ENCODE data around the gene FFAR4.

FFAR4 gene

DNA sequence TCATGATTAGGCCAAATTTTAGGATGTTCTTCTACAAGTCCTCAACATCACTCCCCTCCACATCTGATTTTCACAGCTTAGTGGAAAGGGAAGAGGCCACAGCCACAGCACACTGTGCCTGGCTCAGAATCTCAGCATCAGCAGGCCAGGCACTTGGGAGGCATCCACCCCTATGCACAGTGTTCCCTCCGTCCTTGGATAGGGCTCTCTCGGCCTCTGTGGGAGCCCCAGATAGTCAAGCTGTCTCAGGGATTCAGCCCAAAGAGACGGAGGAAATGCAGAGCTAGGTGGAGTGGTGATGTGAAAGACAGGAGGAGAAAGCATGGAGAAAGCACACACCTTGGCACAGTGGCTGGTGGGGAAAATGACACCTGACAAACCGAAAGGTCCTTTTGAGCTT, 33.3 kb downstream of the FFAR4 start:
- Histone ChIP-seq H3K36me3 (ENCODE audit: control insufficient read depth, insufficient read depth, low read length) (no peaks in the 10 kb centered on the region), H3K27ac (ENCODE audit: low read length) (no peak overlapping the region), H3K4me1 (ENCODE audit: control insufficient read depth, insufficient read depth, low read length) (no peaks in the 10 kb centered on the region), H3K27me3 (ENCODE audit: control insufficient read depth, insufficient read depth, low read length) (peaks cover 30% of the 10 kb centered on the region), H3K4me3 (ENCODE audit: low read length) (no peak overlapping the region), H3K9me3 (ENCODE audit: control insufficient read depth, insufficient read depth, low read length) (no peaks in the 10 kb centered on the region)
- no CpG with 5 or more reads among the region's 4 CpGs for WGBS (ENCODE audit: insufficient coverage, insufficient read length)
- DNase-seq (ENCODE audit: low read depth, low spot score): no peak

DNA sequence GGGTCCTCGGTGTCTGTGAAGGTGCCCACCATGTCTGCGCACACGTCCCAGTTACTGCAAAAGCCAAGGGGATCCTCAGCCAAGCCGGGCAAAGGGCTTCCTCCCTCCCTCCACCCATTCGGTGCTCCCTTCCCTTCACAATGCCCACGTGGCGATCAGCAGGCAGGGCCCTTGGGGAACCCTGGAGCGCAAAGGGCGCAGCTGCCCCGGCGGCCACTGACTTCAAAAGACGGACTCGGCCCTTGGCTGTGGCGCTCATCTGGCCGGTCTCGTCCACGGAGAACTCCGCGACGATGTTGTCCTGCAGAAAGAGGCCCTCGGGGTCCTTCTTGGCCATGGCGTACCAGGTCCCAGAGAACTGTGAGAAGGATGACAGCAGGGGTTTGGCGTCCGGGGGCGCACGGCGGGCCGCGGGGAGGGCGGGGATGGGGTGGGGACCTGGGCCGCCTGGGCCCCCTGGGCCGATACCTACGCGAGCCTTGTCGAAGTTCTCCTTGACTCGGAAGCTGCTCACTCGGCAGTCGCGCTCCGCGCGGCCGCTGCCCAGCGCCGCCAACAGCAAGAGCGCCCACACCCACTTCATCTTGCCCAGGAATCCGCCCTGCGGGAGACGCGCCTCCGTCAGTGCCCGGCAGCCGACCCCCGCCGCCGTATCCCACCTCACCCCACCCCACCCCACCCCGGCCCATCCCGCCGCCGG, 34.1 kb downstream of the FFAR4 start:
- Histone ChIP-seq H3K4me3 (ENCODE audit: low read length) (peak overlapping the region; percentile 49; the same call in 1 of the 2 replicates), H3K36me3 (ENCODE audit: control insufficient read depth, insufficient read depth, low read length) (no peaks in the 10 kb centered on the region), H3K9me3 (ENCODE audit: control insufficient read depth, insufficient read depth, low read length) (no peaks in the 10 kb centered on the region), H3K27me3 (ENCODE audit: control insufficient read depth, insufficient read depth, low read length) (peaks cover 30% of the 10 kb centered on the region), H3K27ac (ENCODE audit: low read length) (no peak overlapping the region), H3K4me1 (ENCODE audit: control insufficient read depth, insufficient read depth, low read length) (no peaks in the 10 kb centered on the region)
- WGBS (ENCODE audit: insufficient coverage, insufficient read length): no CpG with 5 or more reads among the region's 60 CpGs
- no peak for DNase-seq (ENCODE audit: low read depth, low spot score)

DNA sequence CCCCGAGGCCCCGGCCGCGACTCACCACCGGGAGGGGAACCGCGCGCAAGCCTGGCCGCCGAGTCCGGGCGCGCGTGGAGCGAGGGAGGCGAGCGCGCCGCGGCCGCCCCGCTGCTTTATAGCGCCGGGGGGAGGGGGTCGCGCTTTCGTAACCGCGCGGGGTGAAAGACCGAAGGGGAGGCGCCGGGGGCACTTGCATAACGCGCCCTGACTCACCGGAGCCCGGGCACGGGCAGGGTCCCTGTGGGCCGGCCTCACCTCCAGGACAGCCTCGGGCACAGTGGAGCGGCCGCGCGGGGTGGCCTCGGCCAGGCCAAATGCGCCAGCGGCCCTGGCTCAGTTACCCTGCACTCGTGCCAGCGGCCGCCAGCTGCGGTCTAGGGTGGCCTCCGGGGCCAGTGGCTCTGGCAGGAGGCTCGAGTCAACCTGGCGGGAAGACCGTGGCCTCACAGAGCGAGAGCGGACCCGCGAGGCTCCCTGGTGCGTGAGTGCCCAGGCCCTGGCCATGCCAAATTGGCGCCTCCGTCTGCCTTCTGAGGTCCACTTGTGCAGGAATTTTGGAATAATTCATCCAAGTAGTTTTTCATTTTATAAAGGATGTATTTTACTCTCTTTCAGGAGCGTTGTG, 34.8 kb downstream of the FFAR4 start, which contains the start of gene RBP4:
Gene RBP4, minus strand, starts transcription at position 90 of the 628 bp plus-strand sequence. CDS start 207 bp downstream, outside the sequence.
- Histone ChIP-seq H3K9me3 (ENCODE audit: control insufficient read depth, insufficient read depth, low read length) (no peaks in the 10 kb centered on the region), H3K36me3 (ENCODE audit: control insufficient read depth, insufficient read depth, low read length) (no peaks in the 10 kb centered on the region), H3K4me3 (ENCODE audit: low read length) (peak within 1 kb of the TSS; percentile 49; the same call in 1 of the 2 replicates), H3K27ac (ENCODE audit: low read length) (no peak within 1 kb of the TSS), H3K27me3 (ENCODE audit: control insufficient read depth, insufficient read depth, low read length) (peaks cover 30% of the 10 kb centered on the region), H3K4me1 (ENCODE audit: control insufficient read depth, insufficient read depth, low read length) (no peaks in the 10 kb centered on the region)
- whole genome bisulfite sequencing (ENCODE audit: insufficient coverage, insufficient read length): no CpG with 5 or more reads among the region's 63 CpGs
- DNase-seq (ENCODE audit: low read depth, low spot score): no peak

DNA sequence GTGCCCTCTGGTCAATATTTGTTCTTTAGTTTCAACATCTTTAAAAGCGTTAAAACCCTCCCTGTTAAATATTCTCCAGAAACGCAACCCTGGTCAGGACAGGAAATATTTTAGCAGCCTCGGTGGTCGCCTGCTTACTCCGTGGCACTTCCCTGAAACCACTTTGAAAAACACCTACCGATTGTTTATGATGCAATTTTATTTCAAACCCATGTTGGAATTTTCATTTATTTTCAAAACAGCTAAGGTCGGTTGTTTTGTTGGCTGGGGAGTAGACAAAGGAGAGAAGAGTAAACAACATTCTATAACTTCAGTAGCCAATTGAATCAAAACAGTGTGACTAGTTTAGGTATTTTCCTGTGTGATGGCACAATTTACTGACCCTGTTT, 35.3 kb downstream of the FFAR4 start:
- no CpG with 5 or more reads among the region's 7 CpGs for WGBS (ENCODE audit: insufficient coverage, insufficient read length)
- DNase-seq (ENCODE audit: low read depth, low spot score): no peak
- peaks cover 30% of the 10 kb centered on the region for H3K27me3 ChIP-seq (ENCODE audit: control insufficient read depth, insufficient read depth, low read length)
- H3K36me3 ChIP-seq (ENCODE audit: control insufficient read depth, insufficient read depth, low read length): no peaks in the 10 kb centered on the region
- H3K4me1 ChIP-seq (ENCODE audit: control insufficient read depth, insufficient read depth, low read length): no peaks in the 10 kb centered on the region
- no peak overlapping the region for H3K4me3 ChIP-seq (ENCODE audit: low read length)
- H3K27ac ChIP-seq (ENCODE audit: low read length): no peak overlapping the region
- H3K9me3 ChIP-seq (ENCODE audit: control insufficient read depth, insufficient read depth, low read length): no peaks in the 10 kb centered on the region

DNA sequence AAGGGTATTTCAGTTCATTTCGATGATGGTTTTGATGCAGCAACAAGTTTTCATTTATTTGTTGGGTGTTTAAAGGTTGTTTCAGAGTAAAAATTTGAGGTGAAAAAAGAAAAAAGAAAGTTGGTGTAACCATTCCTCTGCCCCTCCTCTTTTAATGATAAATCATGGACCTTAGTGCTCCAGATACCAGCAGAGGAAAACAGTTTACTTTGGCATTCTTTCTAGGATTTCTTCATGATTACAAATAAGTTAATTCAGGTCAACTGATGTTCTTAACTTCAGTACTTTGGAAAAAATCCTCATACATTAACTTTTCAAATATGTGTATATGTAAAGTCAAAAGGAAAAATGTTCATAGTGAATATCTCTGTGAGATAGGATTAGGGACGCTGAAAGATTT, 36.6 kb downstream of the FFAR4 start:
- Histone ChIP-seq H3K27me3 (ENCODE audit: control insufficient read depth, insufficient read depth, low read length) (peaks cover 30% of the 10 kb centered on the region), H3K9me3 (ENCODE audit: control insufficient read depth, insufficient read depth, low read length) (no peaks in the 10 kb centered on the region), H3K4me1 (ENCODE audit: control insufficient read depth, insufficient read depth, low read length) (no peaks in the 10 kb centered on the region), H3K4me3 (ENCODE audit: low read length) (no peak overlapping the region), H3K36me3 (ENCODE audit: control insufficient read depth, insufficient read depth, low read length) (no peaks in the 10 kb centered on the region), H3K27ac (ENCODE audit: low read length) (no peak overlapping the region)
- WGBS (ENCODE audit: insufficient coverage, insufficient read length): 100% methylated on average over 1 of the region's 2 CpGs
- DNase-seq (ENCODE audit: low read depth, low spot score): no peak

DNA sequence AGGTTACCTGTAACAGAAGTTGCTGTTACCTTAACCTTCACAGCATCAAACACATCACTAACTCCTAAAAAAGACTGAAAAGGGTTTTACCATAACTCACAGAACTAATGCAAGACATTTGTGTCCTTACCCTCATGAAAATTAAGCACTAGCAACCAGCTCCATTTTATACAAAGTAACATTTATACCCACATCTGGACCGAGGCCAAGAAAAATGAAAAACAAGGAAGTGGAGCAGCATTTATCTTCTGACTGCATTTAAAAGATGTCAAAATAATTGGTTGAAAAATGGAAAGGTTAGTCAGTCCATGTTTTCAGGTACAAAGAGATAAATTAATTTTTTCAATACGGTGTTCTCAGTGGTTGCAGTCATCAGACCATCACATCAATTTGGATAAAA, 37.7 kb downstream of the FFAR4 start:
- H3K27me3 ChIP-seq (ENCODE audit: control insufficient read depth, insufficient read depth, low read length): peaks cover 30% of the 10 kb centered on the region
- DNase-seq (ENCODE audit: low read depth, low spot score): no peak
- no CpG with 5 or more reads among the region's 2 CpGs for WGBS (ENCODE audit: insufficient coverage, insufficient read length)

DNA sequence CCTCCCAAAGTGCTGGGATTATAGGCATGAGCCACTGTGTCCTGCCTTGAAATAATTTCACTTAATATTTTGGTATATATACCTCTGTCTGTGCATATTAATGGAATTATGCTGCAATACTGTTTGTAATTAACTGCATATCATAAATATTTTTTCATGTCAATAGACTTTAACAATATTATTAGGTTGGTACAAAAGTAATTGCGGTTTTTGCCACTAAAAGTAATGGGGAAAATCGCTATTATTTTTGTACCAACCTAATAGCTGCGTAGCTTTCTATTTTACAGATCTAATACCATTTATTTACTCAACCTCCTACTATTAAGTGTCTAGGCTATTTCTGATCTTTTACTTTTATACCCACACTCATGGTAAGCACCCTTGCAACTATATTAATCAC, 42.0 kb downstream of the FFAR4 start:
- H3K4me1 ChIP-seq (ENCODE audit: control insufficient read depth, insufficient read depth, low read length): no peaks in the 10 kb centered on the region
- H3K27ac ChIP-seq (ENCODE audit: low read length): no peak overlapping the region
- H3K9me3 ChIP-seq (ENCODE audit: control insufficient read depth, insufficient read depth, low read length): no peaks in the 10 kb centered on the region
- no peak for DNase-seq (ENCODE audit: low read depth, low spot score)
- no peak overlapping the region for H3K4me3 ChIP-seq (ENCODE audit: low read length)
- no CpG with 5 or more reads among the region's 3 CpGs for WGBS (ENCODE audit: insufficient coverage, insufficient read length)
- H3K36me3 ChIP-seq (ENCODE audit: control insufficient read depth, insufficient read depth, low read length): no peaks in the 10 kb centered on the region
- H3K27me3 ChIP-seq (ENCODE audit: control insufficient read depth, insufficient read depth, low read length): no peaks in the 10 kb centered on the region; the same call in 1 of the 2 replicates

More for the DNA sequence above, 37.7 kb downstream of the FFAR4 start:
- Histone ChIP-seq H3K27ac (ENCODE audit: low read length) (no peak overlapping the region), H3K9me3 (ENCODE audit: control insufficient read depth, insufficient read depth, low read length) (no peaks in the 10 kb centered on the region), H3K4me3 (ENCODE audit: low read length) (no peak overlapping the region), H3K36me3 (ENCODE audit: control insufficient read depth, insufficient read depth, low read length) (no peaks in the 10 kb centered on the region), H3K4me1 (ENCODE audit: control insufficient read depth, insufficient read depth, low read length) (no peaks in the 10 kb centered on the region)

DNA sequence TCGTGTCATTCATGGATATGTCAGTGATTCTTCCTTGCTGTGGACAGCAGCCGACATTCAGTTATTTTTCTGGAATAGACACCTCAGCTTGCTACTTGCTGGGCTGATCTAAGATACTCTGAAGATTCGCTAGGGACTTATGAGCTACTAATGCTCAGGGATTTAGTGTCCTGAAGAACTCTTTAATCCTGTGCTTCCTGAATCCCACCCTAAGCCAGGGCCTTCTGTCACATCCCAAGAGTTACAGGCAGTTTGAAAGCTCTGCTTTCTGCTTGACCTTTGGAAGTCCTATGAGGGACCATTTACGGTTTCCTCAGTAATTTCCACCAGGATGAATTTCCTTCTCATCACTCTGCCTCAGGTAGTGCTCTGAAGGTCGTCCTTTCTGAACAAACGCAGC, 45.8 kb downstream of the FFAR4 start, which contains the start of gene PDE6C:
Gene PDE6C, plus strand, starts transcription at position 227 of the 400 bp plus-strand sequence. CDS start 189 bp downstream, outside the sequence.
- WGBS (ENCODE audit: insufficient coverage, insufficient read length): no CpG with 5 or more reads among the region's 6 CpGs
- Histone ChIP-seq H3K9me3 (ENCODE audit: control insufficient read depth, insufficient read depth, low read length) (no peaks in the 10 kb centered on the region; the same call in 1 of the 2 replicates), H3K36me3 (ENCODE audit: control insufficient read depth, insufficient read depth, low read length) (no peaks in the 10 kb centered on the region), H3K4me1 (ENCODE audit: control insufficient read depth, insufficient read depth, low read length) (no peaks in the 10 kb centered on the region), H3K27ac (ENCODE audit: low read length) (no peak within 1 kb of the TSS), H3K27me3 (ENCODE audit: control insufficient read depth, insufficient read depth, low read length) (no peaks in the 10 kb centered on the region), H3K4me3 (ENCODE audit: low read length) (no peak within 1 kb of the TSS)
- no peak for DNase-seq (ENCODE audit: low read depth, low spot score)

DNA sequence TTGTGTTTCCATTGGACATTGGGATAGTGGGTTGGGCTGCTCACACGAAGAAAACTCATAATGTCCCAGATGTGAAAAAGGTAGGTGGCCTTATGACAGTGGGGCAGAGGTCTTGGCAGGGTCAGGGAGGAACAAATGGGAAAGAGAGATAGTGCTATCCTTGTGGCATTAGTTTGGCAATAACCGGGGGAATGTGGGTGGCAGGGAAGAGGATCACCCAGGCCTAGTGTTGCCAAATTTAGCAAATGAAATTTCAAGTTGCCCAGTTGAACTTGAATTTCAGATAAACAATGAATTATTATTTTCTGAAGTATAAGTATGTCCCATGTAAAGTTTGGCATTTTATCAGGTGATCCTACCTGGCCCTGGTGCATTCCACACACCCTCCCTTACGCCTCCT, 46.7 kb downstream of the FFAR4 start:
- DNase-seq (ENCODE audit: low read depth, low spot score): no peak
- Histone ChIP-seq H3K9me3 (ENCODE audit: control insufficient read depth, insufficient read depth, low read length) (no peaks in the 10 kb centered on the region; the same call in 1 of the 2 replicates), H3K36me3 (ENCODE audit: control insufficient read depth, insufficient read depth, low read length) (no peaks in the 10 kb centered on the region), H3K27ac (ENCODE audit: low read length) (no peak overlapping the region), H3K27me3 (ENCODE audit: control insufficient read depth, insufficient read depth, low read length) (no peaks in the 10 kb centered on the region), H3K4me1 (ENCODE audit: control insufficient read depth, insufficient read depth, low read length) (no peaks in the 10 kb centered on the region), H3K4me3 (ENCODE audit: low read length) (no peak overlapping the region)
- WGBS (ENCODE audit: insufficient coverage, insufficient read length): no CpG with 5 or more reads among the region's 3 CpGs

DNA sequence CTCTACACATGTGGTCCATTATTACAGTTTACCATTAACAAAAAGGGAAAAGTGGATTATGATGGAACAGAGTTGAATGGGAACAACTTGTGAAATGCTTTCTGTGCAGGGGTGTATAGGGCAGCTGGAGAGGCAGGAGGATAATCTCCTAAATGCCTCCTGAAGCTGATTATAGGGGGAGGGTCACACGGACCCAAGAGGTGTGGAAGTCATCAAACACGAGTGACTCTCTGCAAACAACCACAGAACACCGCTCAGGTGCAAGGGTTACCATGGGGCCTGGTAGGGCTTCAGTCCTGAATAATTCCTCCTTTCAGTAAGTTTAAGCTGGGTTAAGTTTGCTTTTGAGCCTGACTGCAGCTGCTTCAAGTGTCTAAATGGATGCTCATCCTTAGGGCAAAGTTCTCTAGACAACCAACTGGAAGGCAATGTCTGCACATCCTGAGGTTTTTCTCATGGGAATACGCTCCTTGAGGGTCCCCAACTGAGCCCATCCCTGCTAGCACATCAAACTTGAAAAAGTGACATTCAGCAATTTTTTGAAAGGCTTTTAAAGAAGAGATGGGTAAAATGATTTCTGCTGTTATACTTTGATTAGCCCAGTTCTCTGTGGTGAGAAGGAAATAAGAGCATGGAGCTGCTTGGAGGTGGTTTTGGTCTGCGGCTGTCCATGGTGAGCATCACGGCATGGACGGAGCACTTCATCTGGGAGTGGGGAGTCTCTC, 47.8 kb downstream of the FFAR4 start:
- Histone ChIP-seq H3K4me1 (ENCODE audit: control insufficient read depth, insufficient read depth, low read length) (no peaks in the 10 kb centered on the region), H3K4me3 (ENCODE audit: low read length) (no peak overlapping the region), H3K9me3 (ENCODE audit: control insufficient read depth, insufficient read depth, low read length) (no peaks in the 10 kb centered on the region; the same call in 1 of the 2 replicates), H3K27me3 (ENCODE audit: control insufficient read depth, insufficient read depth, low read length) (no peaks in the 10 kb centered on the region), H3K27ac (ENCODE audit: low read length) (no peak overlapping the region), H3K36me3 (ENCODE audit: control insufficient read depth, insufficient read depth, low read length) (no peaks in the 10 kb centered on the region)
- DNase-seq (ENCODE audit: low read depth, low spot score): no peak
- WGBS (ENCODE audit: insufficient coverage, insufficient read length): no CpG with 5 or more reads among the region's 7 CpGs
